Anterior cingulate cortex (tissue), 58 donors: Measurements from ENCODE around the gene RPS6KB1.
"Not testable (repeated sequence)": the region's sequence is repeated elsewhere in the genome, so short reads cannot be mapped to it uniquely, and the experiment has no call there.

Source experiments
- DNase-seq, 58 donors: peaks; one replicate each; lab custom pipeline; 2025; lab: John Stamatoyannopoulos, UW

RPS6KB1 gene

GRCh38 chr17:59892924-59893675, at the start of gene RPS6KB1, which contains the start of gene TUBD1:
RPS6KB1 (plus strand) TSS chr17:59893121; CDS start chr17:59893185, 64 bp downstream.
TUBD1 (minus strand) TSS chr17:59892943; CDS start chr17:59891002, 1,941 bp downstream.
- DNase-seq: peak; percentile 52 to 98 (median 94)

GRCh38 chr17:59844884-59845594, 47.9 kb upstream of the RPS6KB1 start:
- no peak for DNase-seq

- DNase-seq: peak in 29 of 58 donors; percentile 5 to 74 (median 20)
Observed at GRCh38 chr17:59845595-59846393, 47.1 kb upstream of the RPS6KB1 start.

- DNase-seq: peak in 11 of 58 donors; percentile 5 to 36 (median 9)
Observed at GRCh38 chr17:59846394-59847165, 46.3 kb upstream of the RPS6KB1 start.

GRCh38 chr17:59848385-59848668, 44.6 kb upstream of the RPS6KB1 start:
- DNase-seq: no peak

GRCh38 chr17:59848778-59849177, 44.1 kb upstream of the RPS6KB1 start:
- DNase-seq: peak in 2 of 58 donors; percentile 13 to 29

GRCh38 chr17:59850311-59850710, 42.6 kb upstream of the RPS6KB1 start:
- DNase-seq: not testable (repeated sequence)

GRCh38 chr17:59851439-59852375, 41.2 kb upstream of the RPS6KB1 start:
- DNase-seq: no peak

- not testable (repeated sequence) for DNase-seq
Observed at GRCh38 chr17:59852847-59853167, 40.1 kb upstream of the RPS6KB1 start.

GRCh38 chr17:59853168-59853918, 39.6 kb upstream of the RPS6KB1 start:
- no peak for DNase-seq

GRCh38 chr17:59853919-59854729, 38.8 kb upstream of the RPS6KB1 start:
- DNase-seq: not testable (repeated sequence)

GRCh38 chr17:59856859-59857794, 35.8 kb upstream of the RPS6KB1 start:
- no peak for DNase-seq

GRCh38 chr17:59858167-59858816, 34.6 kb upstream of the RPS6KB1 start:
- no peak for DNase-seq

- no peak for DNase-seq
Observed at GRCh38 chr17:59858932-59859331, 34.0 kb upstream of the RPS6KB1 start.

- no peak for DNase-seq
Observed at GRCh38 chr17:59859444-59860025, 33.4 kb upstream of the RPS6KB1 start.

- DNase-seq: no peak
Observed at GRCh38 chr17:59863616-59864015, 29.3 kb upstream of the RPS6KB1 start.
